Muscle of arm (tissue), 14 donors: ENCODE results near the gene CNTN3. TPM values are rescaled to one million over a fixed set of nuclear protein-coding genes. Genes with fewer than 3 reads are reported as not detected.

ENCODE experiments used
- DNase-seq: peaks from one replicate; pipeline ENCODE4 v3.0.0-alpha.2; 2013
- long read RNA-seq, 11 donors: transcript quantifications; one replicate each; lab custom pipeline, GENCODE V29; 2026
- polyA plus RNA-seq, 12 donors: library from polyadenylated mRNA; unstranded; fragments of 120-200 nt; gene quantifications; one replicate each; pipeline ENCODE4 v1.2.1, GENCODE V29; 2013; ENCODE audit not compliant: insufficient read length in 12 of 12

Gene CNTN3
- 10 to 100 TPM in 4 of 12 donors, 1 to 10 TPM in 7, not detected in 1; 2.7 to 19.8 (median 7.9) TPM for polyA plus RNA-seq
- long read RNA-seq, donor 1, partial matches to known transcripts = 6 of 7 reads
- long read RNA-seq, donor 1, other reads (novel, unspliced or antisense) = 0 of 7 reads
- long read RNA-seq, donor 2 = 0 reads
- long read RNA-seq, donor 3 = 0 reads
- long read RNA-seq, donor 4 = 0 reads
- long read RNA-seq, donor 5, partial matches to known transcripts = 0 of 1 reads
- long read RNA-seq, donor 5, other reads (novel, unspliced or antisense) = 0 of 1 reads
- long read RNA-seq, donor 6 = 0 reads
- long read RNA-seq, donor 7, partial matches to known transcripts = 0 of 1 reads
- long read RNA-seq, donor 7, other reads (novel, unspliced or antisense) = 0 of 1 reads
- long read RNA-seq, donor 8 = 0 reads
- long read RNA-seq, donor 9 = 0 reads
- long read RNA-seq, donor 10 = 0 reads
- long read RNA-seq, donor 11 = 0 reads

DNA sequence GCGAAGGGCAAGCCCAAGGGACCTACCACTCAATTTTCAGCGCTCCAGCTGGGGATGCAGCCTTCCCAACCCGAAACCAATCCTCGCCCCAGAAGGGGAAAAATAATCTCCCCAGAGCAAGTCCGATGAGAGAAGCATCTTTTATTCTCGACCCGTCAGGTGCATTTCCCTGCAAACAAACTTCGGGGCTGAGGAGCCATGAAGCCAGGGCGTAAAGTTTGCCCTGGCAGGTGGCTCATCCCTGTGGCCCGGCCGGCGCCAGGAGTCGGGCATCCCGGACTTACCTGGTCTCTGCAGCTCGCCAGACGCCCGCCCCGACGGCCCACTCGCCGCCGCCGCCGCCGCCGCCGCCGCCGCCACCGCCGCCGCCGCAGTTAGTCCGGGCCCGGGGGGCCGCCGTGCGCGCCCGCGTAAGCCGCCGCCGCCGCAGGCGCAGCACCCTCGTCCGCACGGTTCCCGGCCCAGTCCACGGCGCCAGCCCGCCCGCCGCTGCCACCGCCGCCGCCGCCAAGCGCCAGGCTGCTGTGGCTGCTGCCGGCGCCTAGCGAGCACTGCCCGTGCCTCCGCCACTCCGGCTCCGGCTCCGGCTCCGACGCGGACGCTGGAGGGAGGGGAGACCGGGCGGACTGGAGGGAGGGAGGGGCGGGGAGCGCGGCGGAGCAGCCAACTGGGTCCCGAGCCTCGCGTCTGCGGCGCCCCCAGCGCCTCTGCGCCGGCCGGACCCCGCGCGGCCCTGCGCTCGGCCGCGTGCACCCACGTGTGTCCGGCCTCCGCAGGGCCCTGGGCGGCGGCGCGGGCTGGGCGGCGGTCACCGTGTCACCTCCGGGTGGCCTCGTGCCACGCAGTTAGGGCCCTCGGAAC is at the start of gene CNTN3:
Gene CNTN3 (minus strand): TSS at position 553 of the 861 bp plus-strand sequence. CDS start 93,547 bp downstream, outside the sequence.
- peak; percentile 50 for DNase-seq

DNA sequence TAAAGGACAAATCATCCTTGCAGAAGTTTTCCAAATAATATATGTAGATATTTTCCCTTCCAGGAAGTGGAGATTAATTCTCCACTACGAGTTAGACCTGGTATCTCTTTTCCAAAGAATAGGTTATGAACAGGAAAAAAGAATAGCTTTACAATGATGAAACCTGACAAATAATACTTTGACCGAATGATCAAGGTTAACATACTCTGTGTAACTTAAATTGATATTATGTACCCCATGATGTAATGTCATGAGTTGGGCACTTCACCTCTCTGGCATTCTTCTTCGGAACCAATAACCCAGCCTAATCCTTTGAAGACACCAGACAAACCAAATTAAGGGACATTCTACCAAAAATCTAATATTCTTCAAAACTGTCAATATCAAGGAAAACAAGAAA is 48.7 kb upstream of the CNTN3 start:
- no peak for DNase-seq

DNA sequence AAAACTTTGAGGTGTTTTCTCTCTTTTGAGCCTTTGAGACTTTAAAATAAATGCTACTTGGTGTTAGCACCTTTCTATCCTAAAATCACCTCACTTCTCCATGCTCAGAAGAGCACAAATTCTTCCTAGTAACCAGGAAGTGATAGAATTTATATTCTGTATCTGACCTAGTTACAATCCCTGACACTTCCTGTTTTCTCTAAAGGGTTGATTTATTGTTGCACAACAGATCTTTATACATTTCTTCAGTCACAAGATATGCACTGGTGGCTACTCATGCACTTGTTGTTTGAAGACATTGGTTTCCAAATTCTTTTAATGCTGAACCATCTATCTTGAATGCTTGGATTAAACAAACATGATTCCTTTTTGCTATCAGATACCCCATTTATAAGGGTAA is 47.2 kb upstream of the CNTN3 start:
- DNase-seq = no peak

DNA sequence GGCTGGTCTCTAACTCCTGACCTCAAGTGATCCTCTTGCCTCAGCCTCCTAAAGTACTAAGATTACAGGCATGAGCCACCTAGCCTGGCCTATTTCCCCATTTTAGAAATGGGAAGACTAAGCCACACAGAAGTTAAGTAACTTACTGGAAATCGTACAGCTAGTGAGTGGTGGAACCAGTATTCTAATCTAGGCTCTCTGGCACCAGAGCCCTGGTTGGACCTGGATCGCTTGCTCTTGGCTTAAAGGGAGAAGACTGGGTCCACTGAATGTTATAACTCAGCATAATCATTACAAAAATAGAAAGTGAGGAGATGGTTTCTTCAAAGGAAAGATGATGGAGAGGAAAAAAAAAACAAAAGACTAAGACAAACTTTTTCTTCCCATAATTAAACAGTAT is 37.4 kb upstream of the CNTN3 start:
- DNase-seq = no peak

DNA sequence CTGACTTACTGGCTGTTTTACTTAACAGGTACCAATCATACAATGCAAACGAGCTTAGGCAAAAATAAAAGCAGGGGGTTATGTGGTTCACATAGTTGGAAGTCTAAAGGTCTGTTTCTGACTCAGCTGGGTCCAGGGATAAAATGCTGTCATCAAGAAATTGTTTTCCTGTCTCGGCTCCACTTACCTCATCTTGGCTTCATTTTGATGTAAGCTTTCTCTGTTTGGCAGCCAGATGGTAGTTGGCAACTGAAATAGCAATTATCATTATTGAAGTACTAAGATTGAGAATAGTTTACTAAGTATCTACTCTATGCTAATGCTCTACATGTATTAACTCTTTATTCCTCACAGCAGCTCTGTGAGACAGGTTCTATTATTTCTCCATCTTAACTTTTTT is 36.8 kb upstream of the CNTN3 start:
- DNase-seq = no peak

DNA sequence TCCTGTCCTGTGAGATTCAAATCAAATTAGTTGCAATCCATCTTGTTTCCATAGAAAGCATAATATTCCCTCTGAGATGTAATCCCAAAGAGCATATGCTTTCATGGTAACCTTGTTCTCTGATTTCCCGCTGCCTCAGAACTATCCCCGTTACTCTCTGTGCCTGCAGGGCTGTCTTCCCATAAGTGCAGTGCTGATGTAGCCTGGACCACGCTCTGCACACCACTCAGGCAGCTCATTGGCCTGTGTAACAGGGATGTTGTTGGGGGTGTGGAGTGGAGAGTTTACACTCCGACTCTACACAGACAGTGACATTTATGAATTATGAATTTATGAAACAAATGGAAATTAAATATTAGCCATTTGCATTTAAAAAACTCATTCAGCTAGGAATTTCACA is 33.6 kb upstream of the CNTN3 start:
- no peak for DNase-seq

DNA sequence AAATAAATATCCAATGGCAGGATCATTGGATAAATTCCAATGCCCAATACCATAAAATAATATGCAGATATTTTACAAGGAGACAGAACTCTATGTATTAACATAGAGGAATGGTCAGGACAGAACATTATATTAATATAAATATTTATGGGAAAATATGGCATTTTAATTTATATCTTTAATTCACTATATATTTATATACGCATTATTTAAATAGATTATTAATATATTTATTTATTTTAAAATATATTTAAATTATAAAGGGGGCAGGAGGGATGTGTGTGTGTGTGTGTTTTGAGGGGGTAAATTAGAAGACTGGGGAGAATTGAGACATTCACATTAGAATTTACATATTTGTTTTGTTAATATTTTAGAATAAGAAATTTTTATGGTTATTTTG is 31.6 kb upstream of the CNTN3 start:
- no peak for DNase-seq

DNA sequence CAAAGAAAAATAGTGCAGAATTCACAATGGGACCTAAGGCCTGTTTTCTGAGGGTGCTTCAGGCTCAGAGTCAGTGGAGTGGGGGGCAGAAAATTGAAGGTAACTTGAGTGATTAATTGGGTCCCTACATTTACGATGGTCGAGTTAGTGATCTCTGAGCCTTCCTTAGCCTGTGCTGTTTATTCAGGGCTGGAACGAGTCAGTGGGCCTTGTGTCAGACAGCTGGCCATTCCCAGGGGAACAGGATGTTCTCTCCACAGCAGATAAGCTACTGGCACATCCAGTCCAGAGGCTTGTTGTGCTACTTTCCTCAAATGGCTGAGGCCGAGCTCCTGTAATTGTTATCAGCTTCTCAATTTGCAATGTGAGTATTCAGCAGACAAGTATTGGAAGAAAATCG is 29.2 kb upstream of the CNTN3 start:
- DNase-seq = peak; percentile 7

DNA sequence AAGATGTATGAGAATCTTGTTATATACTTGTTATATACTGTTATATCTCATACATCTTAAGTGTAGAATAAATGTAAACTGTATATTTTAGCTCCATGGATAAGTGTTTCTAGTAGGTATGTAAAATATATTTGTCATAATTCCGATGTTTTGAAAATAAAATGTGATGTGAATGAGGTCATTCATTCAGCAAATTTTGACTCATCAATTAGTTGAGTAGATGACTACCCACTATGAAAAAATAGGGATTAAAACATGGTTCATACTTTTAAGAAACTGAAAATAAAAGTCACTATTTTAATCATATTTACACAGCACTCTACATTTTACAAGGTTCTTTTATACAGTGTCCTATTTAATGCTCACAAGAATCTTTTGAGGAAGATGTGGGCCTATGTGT is 28.4 kb upstream of the CNTN3 start:
- DNase-seq = no peak

DNA sequence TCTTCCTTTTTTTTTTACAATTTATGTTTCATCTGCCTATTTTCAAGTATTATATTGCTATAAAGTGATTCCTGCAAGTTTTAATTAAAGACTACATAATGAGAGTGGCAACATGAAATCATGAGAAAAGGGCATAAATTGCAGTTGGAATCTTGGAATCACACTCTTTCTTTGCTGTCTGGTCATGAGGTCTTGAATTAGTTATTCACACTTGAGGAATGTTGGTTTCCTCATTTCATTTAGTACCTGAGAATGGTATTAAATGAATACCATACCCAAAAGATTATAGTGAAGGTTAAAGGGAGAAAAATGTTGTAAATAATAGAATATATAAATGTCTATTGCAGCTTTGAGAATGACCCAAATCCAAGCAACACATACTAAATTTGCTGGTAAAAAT is 25.8 kb upstream of the CNTN3 start:
- no peak for DNase-seq

DNA sequence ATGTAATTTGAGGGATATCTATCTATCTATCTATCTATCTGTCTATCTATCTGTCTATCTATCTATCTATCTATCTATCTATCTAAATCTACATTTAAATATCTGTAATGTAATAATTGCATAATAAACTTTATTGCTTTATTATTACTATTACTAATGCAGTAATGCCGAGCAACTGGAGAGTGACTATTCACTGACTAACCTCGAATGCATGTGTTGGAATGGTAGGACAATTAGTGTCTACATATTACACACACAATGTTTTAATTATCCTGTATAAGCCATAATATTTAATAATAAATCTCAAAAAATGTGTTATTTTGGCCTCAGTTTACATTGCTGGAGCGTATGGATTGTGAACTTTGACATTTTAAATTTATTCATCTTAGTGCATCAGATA is 25.2 kb upstream of the CNTN3 start:
- DNase-seq = no peak

DNA sequence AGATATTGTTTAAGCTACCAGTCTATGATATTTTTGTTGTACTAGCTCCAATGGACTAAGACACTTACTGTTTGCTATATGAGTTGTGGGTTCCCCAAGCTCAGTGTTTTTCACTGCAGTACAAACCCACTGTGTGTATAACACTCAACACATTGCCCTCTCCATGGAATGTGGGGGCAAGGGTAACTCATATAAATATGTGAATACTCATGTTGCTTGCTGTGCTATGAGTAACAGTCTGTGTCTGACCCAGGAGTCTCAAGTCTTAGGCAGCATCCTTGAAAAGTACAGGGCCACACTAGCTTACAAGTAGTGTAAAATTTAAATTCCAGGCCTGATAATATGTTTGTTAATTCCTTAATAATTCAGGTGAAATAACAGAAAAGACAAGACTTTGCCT is 22.5 kb upstream of the CNTN3 start:
- DNase-seq = no peak

DNA sequence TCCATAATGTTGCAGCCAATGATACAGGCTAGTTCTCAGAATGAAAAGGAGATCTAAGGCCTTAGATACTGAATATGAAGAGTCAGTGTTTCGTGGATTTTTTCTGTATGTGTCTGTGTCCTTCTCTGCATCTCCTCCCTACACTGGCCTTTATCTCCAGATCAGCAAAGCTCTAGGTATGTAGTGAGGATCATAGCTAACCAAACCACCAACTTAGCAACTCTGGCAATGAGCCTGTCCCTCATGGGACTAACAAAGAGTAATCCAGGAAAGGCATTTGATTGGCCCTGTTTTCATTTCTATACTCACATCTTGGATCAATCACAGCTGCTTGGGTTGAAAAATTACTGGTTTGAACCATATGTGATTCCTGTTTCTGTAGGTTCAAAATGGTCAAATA is 18.6 kb upstream of the CNTN3 start:
- DNase-seq = no peak

DNA sequence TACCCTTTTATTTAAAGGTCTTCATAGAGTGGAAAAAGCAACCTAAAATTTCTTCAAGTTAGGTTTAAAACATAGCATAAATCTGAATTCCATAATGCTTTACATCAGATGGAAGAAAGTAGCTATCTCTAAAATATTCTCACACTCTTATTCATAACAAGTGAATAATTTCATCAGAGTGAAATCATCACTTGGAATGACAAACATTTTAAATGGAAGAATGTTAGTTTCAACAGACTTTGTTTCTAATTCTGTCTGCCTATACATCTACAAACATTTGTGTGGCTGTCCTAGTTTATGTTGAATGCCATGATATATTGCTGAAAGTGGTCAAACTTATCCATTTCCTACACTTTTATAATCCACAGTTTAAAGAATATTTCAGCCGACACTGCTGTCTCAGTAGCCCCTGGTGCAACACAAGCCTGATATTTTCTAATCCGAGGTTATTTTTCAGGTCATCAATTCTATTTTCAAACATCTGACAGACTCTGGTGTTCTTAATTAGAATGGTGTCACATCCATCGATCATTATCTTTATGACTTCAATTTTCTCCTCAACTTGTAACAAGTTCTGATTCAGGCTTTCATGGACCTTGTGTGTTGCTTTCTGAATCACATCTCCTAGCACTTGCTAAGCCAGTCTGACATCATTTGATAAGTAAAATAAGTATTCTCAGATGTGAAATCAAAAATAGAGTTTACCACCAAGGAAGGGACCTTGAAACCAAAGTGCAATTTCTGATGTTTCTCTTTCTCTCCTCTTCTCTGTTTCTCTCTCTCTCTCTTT is 17.1 kb upstream of the CNTN3 start:
- no peak for DNase-seq

DNA sequence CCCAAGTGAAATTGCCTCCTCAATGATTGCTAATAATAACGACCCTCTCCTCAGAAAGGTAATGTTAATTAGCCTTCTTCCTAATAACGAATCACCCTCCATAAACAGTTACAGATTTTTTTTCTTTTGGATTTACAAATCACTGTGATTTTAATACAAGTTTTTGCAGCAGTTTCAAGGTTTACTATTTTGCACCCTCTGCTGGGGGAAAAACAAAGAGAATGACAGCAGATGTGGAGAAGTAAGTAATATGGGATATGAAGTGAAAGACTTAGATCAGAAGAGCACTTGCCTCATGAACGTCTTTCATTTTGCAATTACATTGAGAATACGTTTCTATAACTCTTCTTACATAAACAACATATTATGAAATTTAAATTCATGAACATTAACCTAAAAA is 16.1 kb upstream of the CNTN3 start:
- peak; percentile 45 for DNase-seq

DNA sequence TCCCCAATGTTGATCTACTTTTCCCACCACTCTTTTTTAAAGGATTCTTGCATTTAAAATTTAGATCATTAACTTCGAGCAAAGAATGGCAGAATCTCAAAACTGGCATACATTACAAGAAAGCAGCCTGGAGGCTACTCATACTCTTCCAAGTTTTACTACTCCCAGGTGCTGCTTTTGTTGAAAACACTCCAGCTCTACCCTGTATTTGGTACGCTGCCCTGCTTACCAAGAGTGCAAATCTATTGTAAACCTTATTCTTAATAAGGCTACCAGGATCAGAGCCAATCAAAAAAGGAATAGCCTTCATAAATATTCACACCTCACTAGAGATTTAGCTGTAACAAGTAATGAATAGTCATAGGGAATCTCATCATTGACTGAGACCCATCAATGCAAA is 11.6 kb upstream of the CNTN3 start:
- no peak for DNase-seq

DNA sequence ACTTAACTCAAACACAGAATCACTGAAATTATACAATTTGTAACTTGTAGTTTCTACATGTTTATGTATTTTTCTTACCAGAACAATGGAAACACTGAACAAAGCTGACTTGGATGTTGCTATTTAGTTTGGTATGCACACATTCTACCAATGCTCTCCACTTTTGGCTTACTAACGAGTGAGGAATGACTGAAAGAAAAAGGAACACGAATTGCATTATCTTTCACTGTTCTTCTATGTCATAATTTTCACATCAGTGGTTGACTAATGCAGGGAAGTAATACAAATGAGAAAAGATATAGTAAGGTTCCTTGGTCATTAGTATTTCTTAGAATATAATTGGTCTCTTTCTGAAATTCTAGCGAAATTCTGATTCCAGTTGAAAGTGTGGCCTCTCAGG is 9.8 kb upstream of the CNTN3 start:
- DNase-seq = no peak

DNA sequence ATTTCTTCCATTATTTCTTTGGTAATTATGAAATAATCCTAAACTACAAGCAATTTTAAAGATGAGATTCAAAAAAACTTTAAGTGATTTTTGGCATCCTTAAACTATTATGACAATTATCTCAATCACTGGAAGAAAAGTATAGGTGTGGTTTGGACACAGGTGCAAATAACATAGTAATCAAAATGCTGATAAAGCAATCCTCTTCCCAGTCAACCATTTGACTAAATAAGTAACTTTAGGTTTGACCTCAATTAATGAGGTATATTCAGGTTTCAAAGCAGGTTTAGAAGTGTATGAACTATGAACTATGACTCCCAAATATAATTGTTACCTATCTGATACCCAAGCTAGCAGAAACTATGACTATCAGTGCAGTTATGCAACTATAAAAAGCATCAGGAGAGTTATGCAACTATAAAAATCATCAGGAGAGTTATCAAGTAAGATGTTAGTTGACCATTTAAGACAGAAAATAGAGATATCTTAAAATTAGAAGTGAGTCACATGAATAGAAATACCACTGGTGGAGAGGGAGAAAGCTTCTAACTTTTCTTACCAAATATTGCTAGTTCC is 8.9 kb upstream of the CNTN3 start:
- DNase-seq = no peak

DNA sequence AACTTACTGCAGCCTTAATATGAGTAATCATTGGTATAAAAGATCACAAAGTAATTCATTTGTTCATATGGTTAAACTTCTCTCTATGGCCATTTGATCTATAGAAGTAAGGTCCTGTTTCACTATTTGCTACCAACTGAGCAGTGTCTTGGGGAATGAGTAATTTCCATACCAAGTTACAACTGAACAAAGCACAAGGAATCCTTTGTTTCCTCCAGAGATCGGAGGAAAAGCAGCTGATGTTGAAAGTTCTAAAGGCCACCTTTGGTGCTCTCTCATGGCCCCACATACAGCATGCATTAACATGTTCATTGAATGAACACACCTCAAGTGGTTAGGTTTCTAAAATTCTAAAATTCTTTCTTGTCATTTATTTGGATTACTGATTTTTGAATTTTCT is 7.1 kb upstream of the CNTN3 start:
- DNase-seq = no peak

DNA sequence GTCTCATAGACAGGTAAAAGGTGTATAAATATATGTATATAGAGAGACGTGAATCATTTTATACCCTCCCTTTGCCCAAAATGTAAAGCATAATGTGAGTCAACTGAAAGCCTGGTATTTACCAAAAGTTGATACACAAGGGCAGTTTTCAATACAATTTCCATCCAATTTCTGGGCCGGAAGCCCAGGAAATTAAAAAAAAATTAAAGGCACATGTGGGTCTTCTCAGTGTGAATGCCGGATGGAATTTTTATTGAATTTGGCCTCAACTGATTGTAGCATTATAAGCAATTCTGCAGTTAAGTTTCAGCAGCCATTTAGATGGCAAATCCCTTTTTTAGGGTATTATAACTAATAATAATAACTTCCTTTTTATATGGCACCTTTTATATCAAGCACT is 3.3 kb upstream of the CNTN3 start:
- no peak for DNase-seq

DNA sequence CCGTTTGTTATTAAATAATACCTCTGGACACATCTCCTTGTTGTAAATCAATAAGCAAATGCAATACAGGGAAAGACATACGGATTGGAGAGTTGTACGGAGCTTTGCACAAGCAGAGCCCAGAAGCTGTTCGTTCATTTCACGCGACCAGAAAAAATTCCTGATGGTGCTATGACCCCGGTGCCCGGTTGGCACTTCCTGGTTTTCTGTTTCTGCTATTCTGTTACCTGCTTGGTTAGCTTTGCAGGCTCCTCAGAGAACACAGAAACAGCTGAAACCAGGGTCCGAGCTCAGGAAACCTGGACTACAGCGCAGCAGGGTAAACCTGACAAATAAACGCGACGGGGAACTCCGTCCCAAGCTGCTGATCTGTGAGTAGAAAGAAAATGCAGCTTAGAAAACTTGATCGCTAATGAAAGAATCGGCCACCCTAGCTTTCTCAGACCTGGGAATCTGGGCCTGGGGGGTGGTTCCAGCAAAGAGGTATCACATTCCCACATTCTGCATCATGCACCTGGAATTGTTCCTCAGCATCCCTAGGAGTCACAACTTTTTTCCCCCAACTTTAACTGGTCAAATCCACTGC is 845 bp downstream of the CNTN3 start:
- DNase-seq = no peak

DNA sequence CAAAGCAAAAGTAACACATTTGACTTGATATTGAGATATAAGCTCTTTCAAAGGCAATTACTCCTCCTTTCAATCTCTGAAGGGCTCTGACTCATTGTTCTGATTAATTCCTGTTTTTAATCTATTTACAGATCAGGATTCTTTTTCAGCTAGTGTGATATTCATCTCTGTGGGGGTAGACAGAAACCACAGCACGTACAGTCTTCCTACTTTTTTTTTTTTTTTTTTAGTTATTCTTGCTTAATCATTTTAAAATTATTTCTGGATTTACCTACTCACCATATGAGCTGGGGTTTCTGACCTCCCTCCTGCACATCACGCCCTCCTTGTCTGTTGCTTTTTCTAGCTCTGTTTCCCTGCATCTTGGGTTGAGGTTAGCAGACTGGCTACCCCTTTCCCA is 1.4 kb downstream of the CNTN3 start:
- no peak for DNase-seq
